ENCODE results near the gene MYADML2. TPM values are rescaled to one million over a fixed set of nuclear protein-coding genes. Genes with fewer than 3 reads are reported as not detected.

MYADML2 gene
- total and polyA plus RNA-seq, 2 of the 8 experiments (the other 6 are each of a cell fraction or from before 2014, with no cell fraction given) = 0.26 to 0.47 TPM

DNA sequence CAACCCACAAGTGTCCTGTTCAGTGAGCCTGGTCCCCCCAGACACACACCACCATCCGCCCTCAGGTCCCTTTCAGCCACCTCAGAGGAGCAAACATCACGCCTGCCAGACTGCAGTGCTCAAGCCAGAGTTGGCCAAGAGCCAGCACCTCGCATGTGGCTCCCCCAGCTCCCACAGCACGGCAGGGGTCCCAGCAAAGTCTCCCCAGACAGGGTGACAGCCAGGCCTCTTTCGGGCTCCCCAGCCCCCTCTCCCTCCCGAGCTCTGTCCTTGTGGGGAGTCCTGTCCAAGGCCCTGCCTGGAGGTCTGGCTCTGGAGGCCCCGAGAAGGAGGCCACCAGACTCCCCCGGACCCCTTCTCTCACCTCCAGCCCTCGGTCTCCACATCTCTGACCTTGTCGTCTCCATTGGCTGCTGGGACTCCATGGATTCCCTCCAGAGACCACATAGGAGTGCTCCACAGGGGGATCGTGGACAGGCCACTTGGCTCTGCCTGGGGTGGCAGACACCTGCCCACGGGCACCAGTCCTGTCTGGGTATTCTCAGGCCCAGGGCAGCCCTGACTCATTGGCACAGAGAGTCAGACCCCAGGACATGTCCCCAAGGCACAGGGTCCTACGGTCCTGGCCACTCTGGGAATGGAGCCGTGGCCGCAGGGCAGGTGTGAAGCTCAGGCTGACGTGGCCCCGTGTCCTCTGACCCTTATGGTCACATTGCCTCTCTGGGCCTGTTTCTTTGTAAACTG is 1.8 kb upstream of the MYADML2 start (continued):
- TF ChIP-seq EP300 (IDR thresholded peaks at IDR 0.05; ENCODE audit: borderline replicate concordance in 1 of 2, low read depth in 2 of 2, low read length in 2 of 2) (no peak), KDM4A (IDR thresholded peaks at IDR 0.05; ENCODE audit: low read depth, low read length, severe bottlenecking) (no peak), SIRT6 (IDR thresholded peaks at IDR 0.05; ENCODE audit: low read length) (no peak), JUND (IDR thresholded peaks at IDR 0.05; ENCODE audit: low read length) (no peak), SRF (IDR thresholded peaks at IDR 0.05; ENCODE audit: low read depth, low read length) (no peak)
- TF ChIP-seq, protein P1, sequence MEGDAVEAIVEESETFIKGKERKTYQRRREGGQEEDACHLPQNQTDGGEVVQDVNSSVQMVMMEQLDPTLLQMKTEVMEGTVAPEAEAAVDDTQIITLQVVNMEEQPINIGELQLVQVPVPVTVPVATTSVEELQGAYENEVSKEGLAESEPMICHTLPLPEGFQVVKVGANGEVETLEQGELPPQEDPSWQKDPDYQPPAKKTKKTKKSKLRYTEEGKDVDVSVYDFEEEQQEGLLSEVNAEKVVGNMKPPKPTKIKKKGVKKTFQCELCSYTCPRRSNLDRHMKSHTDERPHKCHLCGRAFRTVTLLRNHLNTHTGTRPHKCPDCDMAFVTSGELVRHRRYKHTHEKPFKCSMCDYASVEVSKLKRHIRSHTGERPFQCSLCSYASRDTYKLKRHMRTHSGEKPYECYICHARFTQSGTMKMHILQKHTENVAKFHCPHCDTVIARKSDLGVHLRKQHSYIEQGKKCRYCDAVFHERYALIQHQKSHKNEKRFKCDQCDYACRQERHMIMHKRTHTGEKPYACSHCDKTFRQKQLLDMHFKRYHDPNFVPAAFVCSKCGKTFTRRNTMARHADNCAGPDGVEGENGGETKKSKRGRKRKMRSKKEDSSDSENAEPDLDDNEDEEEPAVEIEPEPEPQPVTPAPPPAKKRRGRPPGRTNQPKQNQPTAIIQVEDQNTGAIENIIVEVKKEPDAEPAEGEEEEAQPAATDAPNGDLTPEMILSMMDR (IDR thresholded peaks at IDR 0.05; ENCODE audit: control extremely low read depth in 1 of 3, insufficient read depth in 1 of 3, low read depth in 1 of 3, low read length in 3 of 3) = no peak
